CD4-positive, alpha-beta T cell treated with Interleukin-4 for 4 hours (primary cell): ENCODE data around the gene R3HDM1.
"Not testable (repeated sequence)": the region's sequence is repeated elsewhere in the genome, so short reads cannot be mapped to it uniquely, and the experiment has no call there.

Source experiments
- DNase-seq: peaks from one replicate; pipeline ENCODE4 v3.0.0-alpha.2; 2020

R3HDM1 gene

GRCh38 chr2:135647836-135648579, 116.7 kb downstream of the R3HDM1 start:
- DNase-seq: no peak

GRCh38 chr2:135650721-135651120, 119.4 kb downstream of the R3HDM1 start:
- no peak for DNase-seq

- DNase-seq: no peak
These were observed 120.4 kb downstream of the R3HDM1 start for GRCh38 chr2:135651717-135652116.

GRCh38 chr2:135654239-135654638, 123.0 kb downstream of the R3HDM1 start:
- DNase-seq: not testable (repeated sequence)

- peak; percentile 71 for DNase-seq
These were observed 126.7 kb downstream of the R3HDM1 start for GRCh38 chr2:135657806-135658582.

GRCh38 chr2:135662088-135662487, 130.8 kb downstream of the R3HDM1 start:
- DNase-seq: no peak

- DNase-seq: no peak
These were observed 131.9 kb downstream of the R3HDM1 start for GRCh38 chr2:135663148-135663700.

- DNase-seq: no peak
These were observed 133.4 kb downstream of the R3HDM1 start for GRCh38 chr2:135664623-135665068.

GRCh38 chr2:135667045-135667444, 135.8 kb downstream of the R3HDM1 start:
- DNase-seq: no peak

GRCh38 chr2:135674453-135674852, 143.2 kb downstream of the R3HDM1 start:
- DNase-seq: no peak

- no peak for DNase-seq
These were observed 144.7 kb downstream of the R3HDM1 start for GRCh38 chr2:135676031-135676430.

- no peak for DNase-seq
These were observed 147.8 kb downstream of the R3HDM1 start for GRCh38 chr2:135679125-135679524.

- DNase-seq: no peak
These were observed 154.1 kb downstream of the R3HDM1 start for GRCh38 chr2:135685361-135685760.

GRCh38 chr2:135688978-135689377, 157.7 kb downstream of the R3HDM1 start:
- no peak for DNase-seq

- no peak for DNase-seq
These were observed 158.4 kb downstream of the R3HDM1 start for GRCh38 chr2:135689679-135690078.

- DNase-seq: no peak
These were observed 163.4 kb downstream of the R3HDM1 start for GRCh38 chr2:135694711-135695110.

GRCh38 chr2:135698838-135699237, 167.6 kb downstream of the R3HDM1 start:
- no peak for DNase-seq

- DNase-seq: no peak
These were observed 170.2 kb downstream of the R3HDM1 start for GRCh38 chr2:135701442-135701841.

- no peak for DNase-seq
These were observed 172.0 kb downstream of the R3HDM1 start for GRCh38 chr2:135703300-135703699.

GRCh38 chr2:135704075-135704474, 172.8 kb downstream of the R3HDM1 start:
- DNase-seq: not testable (repeated sequence)

- DNase-seq: no peak
These were observed 176.9 kb downstream of the R3HDM1 start for GRCh38 chr2:135708159-135708558.

- peak; percentile 72 for DNase-seq
These were observed 178.7 kb downstream of the R3HDM1 start for GRCh38 chr2:135709992-135710391.

GRCh38 chr2:135715086-135715485, 183.8 kb downstream of the R3HDM1 start:
- not testable (repeated sequence) for DNase-seq
